Neural progenitor cell (in vitro differentiated cells): ENCODE measurements around the gene CROCC2. TPM values are rescaled to one million over a fixed set of nuclear protein-coding genes. Genes with fewer than 3 reads are reported as not detected.

ENCODE experiments used
- DNase-seq: peaks from one replicate; pipeline ENCODE4 v3.0.0-alpha.2; 2016; ENCODE audit warnings: low spot score
- H2AFZ ChIP-seq: fragments of 200-600 bp; sonication (generic); replicated peaks from 2 replicates; pipeline ENCODE4 v1.6.1; 2016; ENCODE audit warnings: antibody characterized with exemption
- H3F3A ChIP-seq: fragments of 200-600 bp; sonication (generic); 2 replicates; pipeline ENCODE4 v1.6.1; 2016; ENCODE audit warnings: antibody characterized with exemption, low read depth
- H3K27ac ChIP-seq: fragments of 200-600 bp; sonication (generic); 2 replicates; pipeline ENCODE4 v1.5.1; 2016; ENCODE audit warnings: mild to moderate bottlenecking
- H3K27me3 ChIP-seq: fragments of 200-600 bp; sonication (generic); 2 replicates; pipeline ENCODE4 v1.6.1; 2016; ENCODE audit warnings: mild to moderate bottlenecking, moderate library complexity
- H3K36me3 ChIP-seq: fragments of 200-600 bp; sonication (generic); 2 replicates; pipeline ENCODE4 v1.5.1; 2016
- H3K4me1 ChIP-seq: fragments of 200-600 bp; sonication (generic); 2 replicates; pipeline ENCODE4 v1.6.1; 2016; ENCODE audit warnings: mixed run types
- H3K4me2 ChIP-seq: fragments of 200-600 bp; sonication (generic); 2 replicates; pipeline ENCODE4 v1.6.1; 2016
- H3K4me3 ChIP-seq: fragments of 200-600 bp; sonication (generic); 2 replicates; pipeline ENCODE4 v1.5.1; 2016
- H3K79me2 ChIP-seq: fragments of 200-600 bp; sonication (generic); 2 replicates; pipeline ENCODE4 v1.6.1; 2016; ENCODE audit warnings: low read depth
- H3K9ac ChIP-seq: fragments of 200-600 bp; sonication (generic); 2 replicates; pipeline ENCODE4 v1.6.1; 2016
- H3K9me3 ChIP-seq: fragments of 200-600 bp; sonication (generic); 2 replicates; pipeline ENCODE4 v1.5.1; 2016; ENCODE audit warnings: low read depth
- H4K20me1 ChIP-seq: fragments of 200-600 bp; sonication (generic); 2 replicates; pipeline ENCODE4 v1.6.1; 2016; ENCODE audit warnings: low read depth
- H3K27ac Mint-ChIP-seq: 3 replicates; pipeline ENCODE4 v1.8.0; 2021; ENCODE audit warnings: mixed read lengths
- H3K27me3 Mint-ChIP-seq: 2 replicates; pipeline ENCODE4 v1.8.0; 2022; ENCODE audit warnings: low read depth, mild to moderate bottlenecking, inconsistent platforms, moderate library complexity, mixed read lengths; ENCODE audit not compliant: insufficient read depth
- H3K36me3 Mint-ChIP-seq: 3 replicates; pipeline ENCODE4 v1.8.0; 2021; ENCODE audit warnings: mixed read lengths
- H3K4me1 Mint-ChIP-seq: 3 replicates; pipeline ENCODE4 v1.8.0; 2021; ENCODE audit warnings: mixed read lengths
- H3K4me3 Mint-ChIP-seq: 3 replicates; pipeline ENCODE4 v1.8.0; 2021; ENCODE audit warnings: mild to moderate bottlenecking, moderate library complexity, mixed read lengths
- H3K9me3 Mint-ChIP-seq: 3 replicates; pipeline ENCODE4 v1.8.0; 2020; ENCODE audit warnings: mixed read lengths
- EZH2 ChIP-seq: fragments of 200-600 bp; sonication (generic); IDR thresholded peaks from 2 replicates; pipeline ENCODE4 v1.6.1; 2017; ENCODE audit warnings: antibody characterized with exemption, mild to moderate bottlenecking, moderate library complexity
- EZH2phosphoT487 ChIP-seq: fragments of 200-600 bp; sonication (generic); IDR thresholded peaks from 2 replicates; pipeline ENCODE4 v1.6.1; 2017; ENCODE audit warnings: antibody characterized with exemption
- total RNA-seq: library from RNA; depleted of rRNA; stranded (reverse); fragments of >200 nt; gene quantifications from 2 replicates; pipeline ENCODE4 v1.2.3, GENCODE V29; 2015; ENCODE audit warnings: low replicate concordance
- TF ChIP-seq, protein P1 (sequence below): fragments of 200-600 bp; sonication (generic); IDR thresholded peaks from 2 replicates; pipeline ENCODE4 v1.5.1; 2017; ENCODE audit warnings: antibody characterized with exemption, mild to moderate bottlenecking

Gene CROCC2
- total RNA-seq, 1 donor from 2014 or later, result not detected

DNA sequence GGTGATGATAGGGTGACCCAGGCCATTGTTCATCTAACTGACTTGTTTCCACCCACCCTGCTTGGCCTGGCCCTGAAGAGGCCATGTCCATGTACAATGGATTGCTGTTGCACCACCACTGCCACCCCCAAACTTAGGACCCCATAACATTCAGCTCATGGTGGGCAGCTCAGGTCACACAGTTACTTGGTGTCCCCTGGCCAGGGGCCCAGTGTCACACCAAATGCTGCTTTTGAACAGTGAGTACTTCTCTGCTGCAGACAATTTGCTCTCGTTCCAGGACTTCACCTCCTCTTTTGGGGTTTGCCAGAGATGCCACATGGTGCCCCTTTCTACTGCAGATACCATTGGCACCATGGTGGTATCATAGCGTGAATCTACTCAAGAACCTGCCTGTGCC lies 21.9 kb upstream of the CROCC2 start:
- H3K4me3 ChIP-seq, result no peak overlapping the region
- no peak for TF ChIP-seq EZH2phosphoT487
- TF ChIP-seq EZH2, result no peak
- TF ChIP-seq, protein P1, sequence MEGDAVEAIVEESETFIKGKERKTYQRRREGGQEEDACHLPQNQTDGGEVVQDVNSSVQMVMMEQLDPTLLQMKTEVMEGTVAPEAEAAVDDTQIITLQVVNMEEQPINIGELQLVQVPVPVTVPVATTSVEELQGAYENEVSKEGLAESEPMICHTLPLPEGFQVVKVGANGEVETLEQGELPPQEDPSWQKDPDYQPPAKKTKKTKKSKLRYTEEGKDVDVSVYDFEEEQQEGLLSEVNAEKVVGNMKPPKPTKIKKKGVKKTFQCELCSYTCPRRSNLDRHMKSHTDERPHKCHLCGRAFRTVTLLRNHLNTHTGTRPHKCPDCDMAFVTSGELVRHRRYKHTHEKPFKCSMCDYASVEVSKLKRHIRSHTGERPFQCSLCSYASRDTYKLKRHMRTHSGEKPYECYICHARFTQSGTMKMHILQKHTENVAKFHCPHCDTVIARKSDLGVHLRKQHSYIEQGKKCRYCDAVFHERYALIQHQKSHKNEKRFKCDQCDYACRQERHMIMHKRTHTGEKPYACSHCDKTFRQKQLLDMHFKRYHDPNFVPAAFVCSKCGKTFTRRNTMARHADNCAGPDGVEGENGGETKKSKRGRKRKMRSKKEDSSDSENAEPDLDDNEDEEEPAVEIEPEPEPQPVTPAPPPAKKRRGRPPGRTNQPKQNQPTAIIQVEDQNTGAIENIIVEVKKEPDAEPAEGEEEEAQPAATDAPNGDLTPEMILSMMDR, result no peak

DNA sequence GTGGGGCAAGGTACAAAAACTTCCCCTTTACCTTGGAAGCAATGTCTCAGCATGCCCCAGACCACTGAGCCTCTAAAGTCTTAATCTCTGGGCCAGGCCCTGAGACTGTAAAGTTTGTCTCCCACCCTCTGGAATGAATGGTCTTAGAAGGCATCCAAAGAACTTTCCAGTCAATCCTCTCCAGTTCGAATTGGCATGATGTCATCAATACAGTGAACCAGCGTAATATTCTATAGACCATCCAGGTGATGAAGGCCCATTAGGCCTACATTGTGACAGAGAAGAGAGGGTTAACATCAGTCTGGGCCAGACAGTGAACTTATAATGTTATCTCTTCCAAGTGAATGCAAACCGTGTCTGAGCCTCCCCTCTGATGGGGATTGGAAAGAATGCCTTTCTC lies 21.4 kb upstream of the CROCC2 start:
- TF ChIP-seq EZH2, result no peak
- TF ChIP-seq EZH2phosphoT487, result no peak
- TF ChIP-seq, protein P1, result no peak
- H3K79me2 ChIP-seq, result no peaks in the 10 kb centered on the region
- Mint-ChIP-seq H3K27me3 (peaks cover 12% of the 10 kb centered on the region), H3K4me1 (peaks cover 2% of the 10 kb centered on the region), H3K9me3 (no peaks in the 10 kb centered on the region), H3K27ac (no peak overlapping the region), H3K4me3 (no peak overlapping the region), H3K36me3 (no peaks in the 10 kb centered on the region)
- H4K20me1 ChIP-seq, result no peaks in the 10 kb centered on the region
- H3K27me3 ChIP-seq, result no peaks in the 10 kb centered on the region
- no peaks in the 10 kb centered on the region for H3K4me1 ChIP-seq
- H3F3A ChIP-seq, result no peaks in the 10 kb centered on the region
- H3K9ac ChIP-seq, result no peak overlapping the region
- no peaks in the 10 kb centered on the region for H3K36me3 ChIP-seq
- H3K4me2 ChIP-seq, result no peak overlapping the region
- H3K27ac ChIP-seq, result no peak overlapping the region
- H3K4me3 ChIP-seq, result no peak overlapping the region
- no peak overlapping the region for H2AFZ ChIP-seq
- DNase-seq, result no peak
- no peaks in the 10 kb centered on the region for H3K9me3 ChIP-seq

More for the DNA sequence above, 21.9 kb upstream of the CROCC2 start:
- no peak overlapping the region for H3K27ac Mint-ChIP-seq
- Histone ChIP-seq H3K4me2 (no peak overlapping the region), H3K4me1 (no peaks in the 10 kb centered on the region), H3K9me3 (no peaks in the 10 kb centered on the region), H3K36me3 (no peaks in the 10 kb centered on the region), H3K27me3 (no peaks in the 10 kb centered on the region), H4K20me1 (no peaks in the 10 kb centered on the region), H3F3A (no peaks in the 10 kb centered on the region), H3K9ac (no peak overlapping the region), H2AFZ (no peak overlapping the region), H3K27ac (no peak overlapping the region), H3K79me2 (no peaks in the 10 kb centered on the region)
- H3K4me3 Mint-ChIP-seq, result no peak overlapping the region
- no peaks in the 10 kb centered on the region for H3K9me3 Mint-ChIP-seq
- no peak for DNase-seq
- peaks cover 13% of the 10 kb centered on the region for H3K27me3 Mint-ChIP-seq
- peaks cover 2% of the 10 kb centered on the region for H3K4me1 Mint-ChIP-seq
- H3K36me3 Mint-ChIP-seq, result no peaks in the 10 kb centered on the region

DNA sequence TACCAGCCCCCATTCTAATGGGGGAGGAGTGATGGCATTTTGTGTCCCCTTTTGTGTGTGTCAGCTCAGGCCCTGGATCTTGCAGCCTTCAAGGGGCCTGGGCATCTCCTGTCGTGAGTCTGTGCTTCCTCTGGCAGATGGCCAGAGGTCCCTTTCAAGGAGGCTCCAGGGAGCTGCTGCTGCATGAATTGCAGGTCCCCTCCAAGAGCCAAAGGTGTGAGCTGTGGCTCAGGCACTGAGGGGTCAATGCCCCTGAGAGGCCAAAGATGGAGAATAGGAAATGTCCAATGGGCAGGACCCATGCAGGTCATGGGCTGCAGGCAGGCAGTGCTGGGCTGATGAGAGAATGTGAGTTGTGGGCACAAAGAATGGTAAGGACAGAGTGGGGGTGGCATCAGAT lies 20.6 kb upstream of the CROCC2 start:
- Mint-ChIP-seq H3K9me3 (no peaks in the 10 kb centered on the region), H3K4me3 (no peak overlapping the region), H3K4me1 (no peaks in the 10 kb centered on the region), H3K27ac (no peak overlapping the region), H3K36me3 (no peaks in the 10 kb centered on the region), H3K27me3 (peaks cover 7% of the 10 kb centered on the region)
- H3K36me3 ChIP-seq, result no peaks in the 10 kb centered on the region
- H3F3A ChIP-seq, result no peaks in the 10 kb centered on the region
- no peaks in the 10 kb centered on the region for H3K9me3 ChIP-seq
- H3K4me3 ChIP-seq, result no peak overlapping the region
- no peaks in the 10 kb centered on the region for H3K4me1 ChIP-seq
- H3K9ac ChIP-seq, result no peak overlapping the region
- H2AFZ ChIP-seq, result no peak overlapping the region
- TF ChIP-seq EZH2, result no peak
- no peak for TF ChIP-seq EZH2phosphoT487
- TF ChIP-seq, protein P1, result no peak
- no peaks in the 10 kb centered on the region for H4K20me1 ChIP-seq
- no peak for DNase-seq
- H3K4me2 ChIP-seq, result no peak overlapping the region
- H3K27me3 ChIP-seq, result no peaks in the 10 kb centered on the region
- H3K27ac ChIP-seq, result no peak overlapping the region
- no peaks in the 10 kb centered on the region for H3K79me2 ChIP-seq
